ENCODE measurements around the gene SYNPO.

Gene SYNPO, protein sequence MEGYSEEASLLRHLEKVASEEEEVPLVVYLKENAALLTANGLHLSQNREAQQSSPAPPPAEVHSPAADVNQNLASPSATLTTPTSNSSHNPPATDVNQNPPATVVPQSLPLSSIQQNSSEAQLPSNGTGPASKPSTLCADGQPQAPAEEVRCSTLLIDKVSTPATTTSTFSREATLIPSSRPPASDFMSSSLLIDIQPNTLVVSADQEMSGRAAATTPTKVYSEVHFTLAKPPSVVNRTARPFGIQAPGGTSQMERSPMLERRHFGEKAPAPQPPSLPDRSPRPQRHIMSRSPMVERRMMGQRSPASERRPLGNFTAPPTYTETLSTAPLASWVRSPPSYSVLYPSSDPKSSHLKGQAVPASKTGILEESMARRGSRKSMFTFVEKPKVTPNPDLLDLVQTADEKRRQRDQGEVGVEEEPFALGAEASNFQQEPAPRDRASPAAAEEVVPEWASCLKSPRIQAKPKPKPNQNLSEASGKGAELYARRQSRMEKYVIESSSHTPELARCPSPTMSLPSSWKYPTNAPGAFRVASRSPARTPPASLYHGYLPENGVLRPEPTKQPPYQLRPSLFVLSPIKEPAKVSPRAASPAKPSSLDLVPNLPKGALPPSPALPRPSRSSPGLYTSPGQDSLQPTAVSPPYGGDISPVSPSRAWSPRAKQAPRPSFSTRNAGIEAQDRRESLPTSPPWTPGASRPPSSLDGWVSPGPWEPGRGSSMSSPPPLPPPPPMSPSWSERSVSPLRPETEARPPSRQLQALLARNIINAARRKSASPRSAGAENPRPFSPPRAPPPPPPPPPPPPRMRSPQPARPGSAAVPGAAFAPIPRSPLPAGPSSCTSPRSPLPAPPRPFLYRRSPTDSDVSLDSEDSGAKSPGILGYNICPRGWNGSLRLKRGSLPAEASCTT

DNA sequence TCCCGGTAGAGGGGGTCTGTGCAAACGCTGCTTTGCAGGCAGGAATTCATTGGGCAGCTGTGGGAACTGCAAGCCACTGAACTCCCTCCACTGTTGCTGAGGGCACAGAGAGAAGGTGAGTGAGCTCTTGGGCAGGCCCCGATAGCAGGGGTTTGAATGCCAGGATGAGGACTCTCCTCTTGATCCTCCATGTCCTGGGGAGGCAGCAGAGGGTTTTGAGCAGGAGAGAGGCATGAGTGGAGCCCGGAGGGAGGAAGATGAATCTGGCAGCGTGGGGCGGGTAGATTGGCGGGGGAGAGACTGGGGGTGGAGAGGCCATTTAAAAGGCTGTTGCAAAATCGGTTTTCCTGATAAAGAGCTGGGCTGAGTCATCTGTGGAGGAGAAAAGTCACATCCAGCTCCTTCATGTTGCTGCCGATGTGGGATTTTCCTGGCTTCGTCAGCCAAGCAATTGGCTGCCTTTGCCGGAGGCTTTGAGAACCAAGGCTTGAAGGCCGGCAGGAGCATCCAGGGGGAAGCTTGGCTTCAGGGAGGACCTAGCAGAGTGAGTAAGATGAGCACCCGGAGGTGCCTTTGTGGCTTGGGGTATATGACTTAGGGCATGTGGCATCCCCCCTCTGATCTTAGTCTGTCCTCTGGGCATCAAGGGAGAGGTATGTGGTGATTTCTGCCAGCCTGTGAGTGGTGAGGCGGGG lies at the start of gene SYNPO:
TSS of gene SYNPO (plus strand) at position 350 of the 695 bp plus-strand sequence. CDS start 7,616 bp downstream, outside the sequence.
- no peak for DNase-seq

DNA sequence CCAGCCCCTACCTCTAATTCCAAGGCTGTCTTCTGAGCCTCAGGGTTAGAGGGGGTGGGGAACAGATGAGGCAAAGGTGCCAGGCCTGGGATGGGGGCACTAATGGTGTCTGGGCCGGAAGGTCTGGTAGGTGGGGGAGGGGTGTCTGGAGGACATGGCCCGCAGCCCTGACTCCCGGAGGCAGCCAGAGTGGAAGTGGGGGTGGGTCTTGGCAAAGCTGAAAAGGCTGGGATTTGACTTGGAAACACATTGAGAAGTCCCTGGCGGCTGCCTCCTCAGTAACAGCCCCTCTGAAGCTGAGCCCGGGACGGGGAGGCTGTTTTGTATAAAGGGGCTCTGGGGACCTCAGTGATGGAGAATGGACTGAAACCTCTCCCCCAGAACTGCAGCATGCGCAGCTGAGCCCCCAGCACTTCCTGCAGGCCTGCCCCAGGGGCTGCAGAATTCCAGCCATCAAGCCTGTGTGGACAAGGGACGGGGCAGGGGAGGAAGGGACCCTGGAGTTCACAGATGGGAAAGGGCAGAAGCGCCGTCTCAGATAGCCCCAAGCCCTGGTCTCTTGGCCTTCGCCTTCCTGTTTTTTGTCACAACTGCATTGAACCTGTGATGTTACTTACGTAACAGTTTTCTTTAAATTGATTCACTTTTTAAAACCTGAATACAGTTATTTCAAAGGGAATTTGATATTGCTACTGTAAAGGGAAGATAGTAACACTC lies 49.3 kb upstream of the SYNPO start:
- DNase-seq, result no peak

GRCh38 chr5:150593593-150593992 lies 46.9 kb upstream of the SYNPO start:
- no peak for DNase-seq

- no peak for DNase-seq
Observed at GRCh38 chr5:150593996-150594395, 46.5 kb upstream of the SYNPO start.

- DNase-seq, result no peak
Observed at GRCh38 chr5:150595466-150596031, 44.9 kb upstream of the SYNPO start.

DNA sequence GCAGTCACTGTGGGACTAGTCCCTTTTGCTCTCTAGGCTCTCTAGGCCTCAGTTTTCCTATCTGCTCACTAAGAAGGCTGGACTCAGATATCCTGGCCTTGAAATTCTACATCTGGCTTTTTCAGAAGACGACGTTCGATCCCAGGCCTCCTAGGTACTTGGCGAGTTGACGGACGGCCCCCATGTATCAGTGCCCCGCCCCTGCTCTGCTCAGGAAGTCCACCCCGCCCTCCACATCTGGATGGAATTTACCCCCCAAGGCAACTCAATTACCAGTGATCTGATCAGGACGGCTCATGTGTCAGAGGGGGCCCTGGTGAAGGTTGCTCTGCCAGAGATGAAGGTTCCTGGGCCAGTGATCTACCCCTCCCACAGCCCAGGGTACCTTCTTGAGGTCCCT lies 44.1 kb upstream of the SYNPO start:
- no peak for DNase-seq

GRCh38 chr5:150596826-150597225 lies 43.6 kb upstream of the SYNPO start:
- DNase-seq, result no peak

DNA sequence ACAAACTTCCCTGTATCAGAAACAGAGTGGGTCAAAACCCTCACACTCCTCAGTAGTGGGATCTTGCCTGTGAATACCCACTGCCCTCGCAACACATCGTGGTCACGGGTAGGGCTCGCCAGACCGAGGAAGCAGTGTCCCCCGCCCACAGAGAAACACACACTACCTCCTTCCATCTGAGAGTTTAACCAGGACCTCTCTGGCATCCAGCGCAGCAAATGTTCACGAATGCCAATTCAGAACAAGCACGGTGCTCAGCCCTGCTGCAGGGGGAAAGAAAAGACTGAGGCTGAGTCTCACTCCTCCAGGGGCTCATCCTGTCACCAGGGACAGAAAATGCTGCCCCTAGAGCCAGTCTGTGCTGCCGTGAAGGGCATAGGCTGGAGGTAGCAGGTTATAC lies 42.5 kb upstream of the SYNPO start:
- DNase-seq, result no peak

GRCh38 chr5:150598821-150599273 lies 41.6 kb upstream of the SYNPO start:
- DNase-seq, result no peak

GRCh38 chr5:150599281-150599680 lies 41.2 kb upstream of the SYNPO start:
- DNase-seq, result no peak

GRCh38 chr5:150599917-150600511 lies 40.4 kb upstream of the SYNPO start:
- DNase-seq, result no peak

- DNase-seq, result no peak
Observed at GRCh38 chr5:150600616-150601490, 39.6 kb upstream of the SYNPO start.

DNA sequence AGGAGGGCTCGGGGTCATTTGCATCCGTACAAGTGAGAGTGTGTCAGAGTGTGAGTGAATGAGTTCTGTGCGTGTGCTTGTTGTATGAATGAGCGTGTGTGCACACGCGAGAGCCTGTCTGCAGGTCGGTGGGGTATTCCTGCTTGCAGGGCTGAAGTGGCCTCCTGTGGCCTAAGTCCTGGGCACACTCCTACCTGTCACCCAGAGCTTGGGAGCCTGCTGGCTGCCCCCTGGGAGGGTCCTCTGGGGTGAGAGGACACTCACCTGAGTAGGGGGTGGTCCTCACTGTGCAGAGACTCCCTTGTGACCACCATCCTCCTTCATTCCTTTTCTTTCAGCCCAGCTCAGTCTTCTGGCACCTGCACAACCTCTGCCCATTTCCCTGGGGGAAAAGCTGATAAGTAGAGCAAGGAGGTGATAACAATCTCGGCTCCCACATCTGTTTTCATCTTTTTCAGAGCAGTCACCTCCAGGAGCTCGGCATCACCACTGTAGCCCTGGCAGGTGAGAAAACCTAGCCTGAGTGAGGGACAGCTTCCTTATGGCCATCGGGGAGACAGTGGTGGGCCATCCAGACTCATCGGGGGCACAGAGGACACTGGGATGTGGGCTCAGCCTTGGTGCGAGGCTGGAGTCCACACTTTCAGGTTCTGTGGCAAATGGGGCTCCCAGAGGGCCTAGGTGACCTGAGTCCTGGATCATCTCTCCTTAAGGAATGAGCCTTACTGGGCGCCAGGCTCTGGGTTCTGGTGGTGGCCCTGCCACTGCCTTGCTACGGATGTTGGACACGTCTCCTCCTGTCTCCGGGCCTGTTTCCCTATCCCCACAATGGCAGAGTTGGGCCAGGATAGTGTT lies 38.7 kb upstream of the SYNPO start:
- no peak for DNase-seq

DNA sequence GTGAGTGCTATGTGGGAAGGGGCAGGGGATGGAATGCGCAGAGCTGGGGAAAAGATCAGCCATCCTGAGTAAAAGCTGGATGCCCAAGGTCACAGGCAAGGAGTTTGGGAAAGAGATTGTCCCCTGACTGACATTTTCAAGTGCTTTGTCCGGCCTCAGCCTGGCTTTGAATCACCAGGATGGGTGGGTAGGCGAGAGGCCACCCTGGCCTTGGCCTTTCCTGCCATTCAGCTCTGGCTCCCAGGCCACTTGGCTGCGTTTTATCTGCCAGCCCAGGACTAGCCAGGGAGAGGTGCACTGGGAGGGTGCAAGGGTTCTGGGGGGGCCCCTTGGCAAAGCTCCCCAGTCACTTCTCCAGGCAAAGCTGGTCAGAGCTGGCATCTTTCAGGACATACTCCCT lies 37.4 kb upstream of the SYNPO start:
- no peak for DNase-seq

- no peak for DNase-seq
Observed at GRCh38 chr5:150603491-150603890, 37.0 kb upstream of the SYNPO start.

DNA sequence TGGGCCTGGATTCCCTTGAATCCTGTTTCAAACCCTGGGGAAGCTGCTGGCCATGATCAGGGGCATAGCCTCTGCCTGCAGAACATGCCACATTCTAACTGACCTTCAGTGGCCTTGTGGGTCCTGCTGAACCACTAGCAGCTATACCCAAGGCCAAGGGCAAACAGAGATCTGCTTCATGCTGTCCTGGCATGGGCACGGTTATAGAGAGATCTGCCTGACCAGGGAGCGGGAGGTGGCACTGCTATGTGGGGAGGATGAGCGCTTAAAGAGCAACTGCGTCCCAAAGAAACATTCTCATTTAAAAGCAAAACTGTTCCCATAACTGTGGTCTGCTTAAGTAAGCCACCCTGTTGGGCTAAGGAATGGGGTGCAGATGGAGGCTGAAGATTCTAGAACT lies 36.5 kb upstream of the SYNPO start:
- DNase-seq, result no peak

DNA sequence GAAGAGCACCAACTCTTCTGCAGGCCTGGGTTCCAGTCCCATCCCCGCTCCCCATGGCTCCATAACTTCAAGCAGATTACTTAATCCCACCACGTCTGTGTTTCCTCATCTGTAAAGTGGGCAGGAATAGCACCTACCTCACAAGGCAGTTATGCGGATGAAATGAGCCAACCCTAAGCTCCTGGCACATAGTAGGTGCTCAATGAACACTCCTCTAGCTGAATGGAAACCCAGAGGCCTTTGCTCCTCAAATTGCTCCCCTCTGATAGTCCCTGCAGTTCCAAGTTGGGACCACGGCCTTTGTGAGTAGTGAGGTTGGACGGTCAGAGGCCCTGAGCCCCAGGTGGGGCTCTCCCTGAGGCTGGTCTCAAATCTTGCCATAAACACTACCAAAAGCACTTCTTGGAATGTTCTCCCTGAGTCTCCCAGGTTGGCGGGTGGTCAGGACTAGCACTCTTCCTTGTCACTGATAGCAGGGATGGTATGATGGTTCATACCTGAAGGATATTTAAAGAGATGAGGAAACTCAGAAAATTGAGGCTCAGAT lies 35.5 kb upstream of the SYNPO start:
- no peak for DNase-seq

- DNase-seq, result no peak
Observed at GRCh38 chr5:150605546-150605945, 34.9 kb upstream of the SYNPO start.

GRCh38 chr5:150606476-150606875 lies 34.0 kb upstream of the SYNPO start:
- DNase-seq, result no peak
